HG03354 (cell line): ENCODE data around the gene IL1RAP.
A peak's percentile ranks its signal among the peaks of the same experiment; 100 is the strongest.

Experiments used
- ATAC-seq: cut with Tn5 transposase; IDR thresholded peaks from one replicate; pipeline ENCODE4 v1.9.1; 2021; ENCODE audit warnings: mild to moderate bottlenecking; ENCODE audit not compliant: unreplicated experiment, poor library complexity, severe bottlenecking

The IL1RAP gene

DNA sequence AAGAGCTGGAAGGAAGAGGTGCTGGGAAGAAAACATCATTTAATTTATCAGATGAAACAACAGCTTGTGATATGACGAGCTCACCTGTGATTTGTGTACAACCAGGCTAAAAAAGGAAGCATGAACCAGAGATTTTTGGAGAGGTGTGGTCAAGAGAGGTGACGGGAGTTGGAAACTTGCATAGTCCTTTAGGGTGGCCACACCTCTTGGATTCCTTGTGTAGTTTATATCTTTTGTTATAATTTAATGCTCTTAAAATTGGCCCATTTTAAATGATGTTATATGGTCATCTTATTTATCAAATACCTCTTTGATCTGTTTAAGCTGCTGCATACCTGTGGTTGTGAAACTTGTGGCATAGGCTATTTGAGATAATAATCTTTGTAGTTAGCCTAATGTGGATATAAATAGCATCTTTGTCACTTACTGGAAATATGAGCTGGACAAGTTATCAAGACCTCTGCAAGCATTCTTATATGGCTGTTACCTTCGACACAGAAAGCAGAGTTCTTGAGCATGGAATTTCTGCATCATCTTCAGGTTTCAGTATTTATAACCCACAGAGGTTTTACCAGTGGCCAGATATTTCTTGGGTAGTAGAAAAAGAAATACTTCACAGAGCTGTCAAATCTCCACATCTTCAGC lies 49.1 kb downstream of the IL1RAP start:
- ATAC-seq: no peak

DNA sequence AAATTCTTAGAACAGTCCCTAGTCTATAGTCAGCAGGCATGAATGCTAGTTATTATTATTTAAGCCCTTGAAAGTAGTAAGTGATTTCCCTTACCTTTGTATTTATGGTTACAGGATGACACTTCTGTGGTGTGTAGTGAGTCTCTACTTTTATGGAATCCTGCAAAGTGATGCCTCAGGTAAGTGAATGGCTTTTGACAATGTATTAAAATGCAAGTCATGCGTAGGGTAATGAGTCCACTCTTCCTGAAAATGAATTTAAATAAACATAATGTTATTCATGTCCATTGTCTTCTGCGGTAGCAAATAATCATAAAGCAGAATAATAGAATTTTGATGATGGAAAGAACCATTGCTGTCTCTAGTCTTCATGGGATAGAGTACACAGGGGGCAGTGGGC lies 50.3 kb downstream of the IL1RAP start:
- no peak for ATAC-seq

DNA sequence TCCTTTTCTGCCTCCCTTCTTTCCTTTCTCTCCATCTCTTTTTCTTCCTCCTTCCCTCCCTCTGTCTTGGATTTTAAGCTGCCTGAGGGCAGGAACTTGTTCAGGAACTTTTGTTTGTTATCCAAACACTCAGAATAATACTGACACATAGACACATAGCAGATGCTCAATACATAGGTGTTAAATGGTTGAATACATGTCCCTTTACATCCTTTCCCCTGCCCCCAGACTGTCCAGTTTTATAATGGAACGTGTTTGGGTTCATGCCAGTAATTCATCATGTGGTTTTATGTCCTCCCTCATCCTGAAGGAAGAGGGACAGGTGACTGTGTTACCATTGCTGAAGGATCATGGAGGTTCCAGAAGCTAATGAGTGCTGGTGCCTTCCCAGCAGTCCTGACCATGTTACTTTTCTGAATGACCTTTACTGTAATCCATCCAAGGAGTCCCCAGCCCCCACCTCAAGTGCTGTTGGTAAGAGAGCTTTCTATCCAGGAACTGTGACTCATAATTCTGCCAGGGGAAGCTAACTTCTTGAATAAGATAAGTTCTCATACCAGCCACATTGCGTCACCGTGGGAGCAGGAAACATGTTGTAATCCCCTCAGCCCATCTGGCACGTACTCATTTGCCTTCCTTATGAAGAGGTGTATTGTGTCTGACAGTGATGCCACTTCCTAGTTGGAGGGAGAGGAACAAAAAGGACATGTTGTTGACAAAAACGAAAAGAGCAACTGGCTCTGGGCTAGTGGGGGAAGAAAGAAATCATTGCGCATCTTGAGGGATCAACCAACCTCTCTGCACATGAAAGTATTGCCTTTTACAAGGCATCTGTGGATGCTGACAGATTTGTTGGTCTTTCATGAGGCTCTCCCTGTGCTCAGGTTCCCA lies 52.4 kb downstream of the IL1RAP start:
- ATAC-seq: peak; percentile 71

DNA sequence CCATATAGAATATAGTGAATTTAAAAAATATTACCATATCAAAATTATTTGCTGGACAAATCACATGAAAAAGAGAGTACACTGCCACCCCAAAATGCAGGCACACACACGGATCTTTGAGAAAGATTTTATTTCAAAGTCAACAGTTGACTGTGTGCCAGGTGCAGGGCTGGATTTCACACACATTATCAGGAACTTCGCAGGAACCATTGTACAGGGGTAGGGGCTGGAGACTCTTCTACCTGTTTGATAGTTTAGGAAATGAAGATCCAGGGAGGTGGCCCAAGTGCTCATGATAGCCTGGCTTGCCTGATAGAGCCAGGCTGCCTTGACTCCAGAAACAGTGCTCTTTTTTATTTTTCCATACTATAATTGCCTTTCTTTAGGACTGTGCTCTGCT lies 54.2 kb downstream of the IL1RAP start:
- no peak for ATAC-seq

DNA sequence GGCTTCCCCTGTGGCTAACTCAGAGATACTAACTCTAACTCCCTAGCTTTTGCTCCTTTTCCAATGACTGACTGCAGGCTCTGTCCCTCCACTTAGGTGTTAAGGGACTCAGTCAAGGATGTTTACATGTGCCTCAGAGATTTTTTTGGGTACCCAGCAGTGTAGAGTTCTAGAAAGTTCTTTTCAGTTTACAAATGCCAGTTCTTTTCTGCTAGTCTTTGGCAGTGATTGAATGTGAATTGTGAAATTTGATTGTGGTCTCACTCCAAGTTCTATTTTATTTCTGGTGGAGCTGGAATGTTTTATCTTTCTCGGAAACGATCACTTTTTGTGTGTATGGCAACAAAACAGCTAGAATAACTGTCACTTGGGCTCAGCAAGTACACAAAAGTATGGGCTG lies 60.6 kb downstream of the IL1RAP start:
- ATAC-seq: no peak

DNA sequence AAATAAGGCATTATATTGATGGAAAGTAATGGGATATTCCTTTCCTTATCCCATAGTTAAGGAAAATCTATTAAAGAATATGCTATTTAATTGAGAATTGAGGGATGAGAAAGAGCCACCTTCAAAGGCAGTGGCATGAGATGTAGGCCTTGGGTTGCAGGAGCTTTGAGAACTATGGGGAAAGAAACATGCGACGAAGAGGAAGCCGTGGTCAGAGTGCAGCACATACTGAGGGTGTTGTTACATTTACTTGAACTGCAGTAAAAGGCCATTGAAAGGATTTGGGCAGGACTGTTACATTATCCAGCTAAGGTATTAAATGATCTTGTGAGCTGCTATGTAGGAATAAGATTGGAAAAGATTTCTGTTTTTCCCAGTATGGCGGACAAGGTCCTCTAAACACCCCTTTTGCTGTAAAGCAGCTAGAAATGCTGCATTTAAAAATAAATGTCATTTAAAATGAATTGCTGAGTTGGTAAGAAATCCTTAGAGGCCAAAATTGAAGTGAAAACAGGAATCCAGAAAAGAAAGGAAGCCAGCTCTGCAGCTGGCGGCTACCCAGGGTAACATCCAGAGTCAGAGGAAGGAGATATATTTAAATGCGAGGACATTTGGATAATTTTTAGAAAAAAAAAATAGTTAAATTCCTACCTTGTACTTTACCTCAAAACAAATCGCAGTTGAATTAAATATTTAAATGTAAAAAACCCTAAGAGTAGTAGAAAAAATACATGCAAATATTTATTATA lies 61.7 kb downstream of the IL1RAP start:
- no peak for ATAC-seq

DNA sequence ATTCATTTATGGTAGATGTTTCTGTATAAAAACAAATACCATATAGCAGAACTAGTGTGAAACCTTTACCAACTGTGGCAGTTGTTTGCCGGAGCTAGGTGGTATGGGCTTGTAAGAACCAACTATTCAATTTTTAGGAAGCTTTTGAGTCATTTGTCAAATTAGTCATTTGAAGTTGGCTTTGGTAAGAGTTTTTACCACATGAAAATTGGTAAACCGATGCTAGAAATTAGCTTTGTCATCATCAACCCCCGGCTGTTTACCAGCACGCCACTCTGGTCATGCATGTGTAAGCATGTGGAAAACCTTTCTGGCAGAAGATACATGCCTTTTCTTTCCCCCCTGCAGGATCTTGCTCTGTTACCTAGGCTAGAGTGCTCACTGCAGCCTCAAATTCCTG lies 63.3 kb downstream of the IL1RAP start:
- no peak for ATAC-seq

DNA sequence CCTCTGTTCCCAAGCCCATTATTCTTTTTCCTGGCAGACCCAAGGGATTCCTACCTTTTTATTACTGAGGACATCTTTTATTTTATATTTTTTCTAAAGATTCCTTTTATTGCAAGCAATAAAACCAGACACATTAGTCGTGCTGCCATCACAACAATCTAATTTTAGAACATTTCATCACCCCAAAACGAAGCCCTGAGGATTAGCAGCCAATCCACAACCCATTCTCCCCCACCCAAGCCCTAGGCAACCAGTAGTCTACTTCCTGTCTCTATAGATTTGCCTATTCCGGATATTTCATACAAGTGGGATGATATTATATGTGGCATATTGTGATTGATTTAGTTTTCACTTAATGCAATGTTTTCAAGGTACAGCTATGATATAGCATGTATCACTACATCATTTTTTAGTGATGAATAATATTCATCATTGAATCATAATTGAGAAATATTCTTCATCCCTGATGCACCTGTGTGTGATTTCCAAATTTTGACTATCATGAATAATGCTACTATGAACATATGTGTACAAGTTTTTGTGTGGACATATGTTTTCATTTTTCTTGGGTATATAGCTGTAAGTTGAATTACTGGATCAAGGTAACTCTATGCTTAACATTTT lies 65.7 kb downstream of the IL1RAP start:
- ATAC-seq: no peak

DNA sequence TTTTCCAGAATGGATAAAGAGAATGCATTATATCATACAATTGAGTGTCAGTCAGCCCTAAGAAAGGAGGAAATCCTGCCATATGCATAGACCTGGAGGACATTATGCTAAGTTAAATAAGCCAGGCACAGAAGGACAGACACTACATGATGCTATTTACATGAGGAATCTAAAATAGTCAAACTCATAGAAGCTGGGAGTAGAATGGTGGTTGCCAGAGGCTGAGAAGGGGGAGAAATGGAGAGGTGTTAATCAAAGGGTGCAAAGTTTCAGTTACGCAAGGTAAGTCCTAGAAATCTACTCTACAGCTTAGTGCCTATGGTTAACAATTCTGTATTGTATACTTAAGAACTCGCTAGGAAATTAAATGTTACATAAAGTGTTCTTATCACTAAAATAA lies 66.5 kb downstream of the IL1RAP start:
- ATAC-seq: no peak

DNA sequence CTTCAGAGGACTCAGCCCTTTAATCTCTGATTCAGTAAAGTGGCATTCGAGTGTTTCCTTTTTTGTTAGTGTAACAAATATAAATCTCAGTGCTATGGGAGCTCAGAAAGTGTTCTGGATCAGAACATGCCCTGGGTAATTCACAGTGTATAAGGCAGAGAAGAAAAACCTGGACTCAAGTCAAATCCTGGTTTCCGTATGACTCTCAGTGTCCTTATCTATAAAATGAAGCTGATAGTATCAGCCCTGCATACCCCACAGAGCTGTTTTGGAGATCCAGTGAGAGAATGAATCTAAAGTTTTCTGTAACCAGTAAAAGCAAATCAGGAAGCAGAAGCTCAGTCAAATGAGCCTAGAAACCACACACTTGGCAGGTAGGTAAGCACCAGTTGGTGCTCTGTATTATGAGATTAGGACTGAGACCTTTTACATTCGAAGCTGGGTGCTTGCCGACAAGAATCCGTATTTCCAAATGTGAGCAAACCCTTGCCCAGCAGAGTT lies 67.2 kb downstream of the IL1RAP start:
- ATAC-seq: peak; percentile 60

DNA sequence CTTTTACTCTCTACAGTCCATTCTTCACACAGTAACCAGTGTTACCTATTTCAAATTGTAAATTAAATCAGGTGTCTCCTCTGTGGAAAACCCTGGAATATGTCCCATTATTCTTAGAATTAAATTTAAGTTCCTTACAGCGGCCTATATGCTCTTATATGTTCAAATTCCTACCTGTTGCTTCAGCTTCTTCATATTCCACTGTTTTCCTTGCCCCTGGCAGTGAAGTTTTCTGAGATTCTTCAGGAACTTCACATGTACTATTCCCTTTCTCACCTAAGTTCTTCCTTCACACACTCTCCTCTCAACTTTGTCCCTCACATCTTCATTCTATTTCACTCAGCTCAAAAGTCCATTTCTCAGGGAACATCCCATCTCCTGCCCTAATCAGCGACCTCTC lies 68.8 kb downstream of the IL1RAP start:
- no peak for ATAC-seq

DNA sequence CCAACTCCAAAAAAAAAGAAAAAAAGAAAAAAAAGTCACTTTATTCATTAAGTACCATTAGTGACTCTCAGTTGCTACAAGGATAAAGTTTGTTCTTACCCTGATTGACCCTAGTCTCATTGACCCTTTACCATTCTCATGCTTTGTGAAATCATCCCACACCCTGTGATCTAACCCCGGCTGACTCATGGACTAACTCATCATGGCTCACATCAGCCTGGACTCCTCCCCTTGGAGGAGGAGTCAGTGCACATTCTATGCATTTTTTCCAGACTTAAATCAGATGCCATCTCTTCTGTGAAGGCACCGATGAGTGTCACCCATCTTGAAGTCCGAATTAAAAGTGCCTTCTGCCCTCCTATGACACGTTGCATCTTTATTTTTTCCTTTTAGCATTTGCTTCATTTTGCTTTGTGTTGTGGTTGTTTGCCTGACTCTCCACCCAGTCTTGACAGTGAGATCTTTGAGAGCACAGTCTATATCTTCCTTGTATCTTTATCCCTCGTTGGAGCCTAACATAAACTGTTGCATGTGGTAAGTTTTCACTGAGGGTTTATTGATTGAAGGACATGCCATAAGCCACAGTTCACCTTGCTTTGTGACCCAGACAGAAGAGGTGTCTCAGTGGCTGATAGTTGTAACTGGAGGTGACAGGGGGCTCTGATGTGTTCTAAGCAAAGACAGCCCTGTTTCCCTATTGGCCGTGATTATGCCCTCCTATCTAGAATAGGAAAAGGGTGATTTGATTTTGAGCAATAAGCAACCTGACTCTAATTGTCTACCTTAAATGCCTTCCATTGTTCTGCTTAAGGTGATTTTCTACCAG lies 72.1 kb downstream of the IL1RAP start:
- peak; percentile 28 for ATAC-seq

DNA sequence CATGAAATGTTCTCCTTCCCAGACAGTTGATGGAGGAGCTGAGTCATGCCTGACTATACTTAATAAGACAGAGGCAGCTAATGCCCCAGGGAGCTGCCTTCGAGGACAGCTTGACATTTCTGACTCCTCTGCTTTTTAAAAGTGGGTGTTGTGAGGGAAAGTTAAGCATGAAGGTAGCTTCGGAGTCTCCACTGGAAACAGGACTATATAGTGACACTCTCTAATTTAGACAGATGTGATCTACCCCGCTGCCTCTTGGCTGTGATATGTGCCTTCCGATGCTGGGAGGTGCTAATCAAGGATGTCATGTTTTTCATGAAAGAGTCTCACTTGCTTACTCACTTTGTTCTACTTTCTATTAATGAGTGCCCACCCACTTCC lies 72.7 kb downstream of the IL1RAP start:
- ATAC-seq: peak; percentile 97

DNA sequence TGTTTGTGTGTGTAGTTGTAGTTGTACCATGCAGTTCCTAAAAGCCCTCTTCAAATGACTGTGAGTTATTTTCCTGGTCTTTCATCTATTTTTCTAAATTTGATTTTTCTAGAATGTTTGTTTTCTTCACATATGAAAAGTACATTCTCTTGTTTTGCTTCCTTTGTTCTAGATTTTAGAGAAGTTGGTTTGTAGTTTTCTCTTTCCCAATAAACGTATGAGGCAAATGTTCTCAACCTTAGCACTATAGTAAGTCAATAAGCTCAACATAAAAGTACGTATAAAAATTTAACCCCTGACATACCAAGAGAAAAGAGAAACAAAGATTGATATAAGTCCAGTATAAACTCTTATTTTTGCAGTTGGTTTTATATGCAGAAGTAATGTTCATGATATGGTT lies 74.7 kb downstream of the IL1RAP start:
- ATAC-seq: no peak

DNA sequence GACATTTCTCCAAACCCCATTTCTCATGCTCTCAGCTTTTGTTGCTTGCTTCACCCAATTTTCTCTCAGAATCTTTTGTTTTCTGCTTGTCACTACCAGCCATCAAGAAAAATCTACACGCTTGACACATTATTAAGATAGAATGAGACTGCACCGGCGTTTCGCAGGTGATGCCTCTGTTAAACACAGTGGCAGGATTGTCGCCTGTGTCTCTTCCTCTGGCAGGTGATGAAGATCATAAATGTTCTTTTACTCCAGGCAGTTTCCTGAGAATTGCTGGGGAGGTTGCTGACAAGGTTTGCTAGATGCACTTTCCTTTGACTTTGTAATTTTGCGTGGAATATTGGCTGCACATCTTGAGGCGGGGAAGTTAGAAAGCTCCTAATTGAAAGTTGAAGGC lies 75.4 kb downstream of the IL1RAP start:
- no peak for ATAC-seq

DNA sequence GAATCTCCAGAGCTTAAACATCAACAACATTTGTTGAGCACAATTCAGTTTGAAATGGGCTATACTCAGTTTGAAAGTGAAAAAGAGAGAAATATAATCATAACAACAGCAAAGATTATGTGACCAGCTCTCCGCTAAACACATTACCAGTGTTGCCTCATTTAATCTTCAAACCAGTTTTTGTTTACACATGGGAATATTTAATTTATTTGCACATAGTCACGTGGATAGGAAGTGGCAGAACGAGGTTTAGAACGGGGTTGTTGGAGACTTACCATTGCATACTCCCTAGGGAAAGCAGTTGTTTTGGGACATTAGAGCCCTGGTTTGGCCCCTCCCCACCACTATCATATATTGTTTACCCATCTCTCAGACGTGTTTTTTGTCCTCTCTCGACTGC lies 77.2 kb downstream of the IL1RAP start:
- no peak for ATAC-seq

DNA sequence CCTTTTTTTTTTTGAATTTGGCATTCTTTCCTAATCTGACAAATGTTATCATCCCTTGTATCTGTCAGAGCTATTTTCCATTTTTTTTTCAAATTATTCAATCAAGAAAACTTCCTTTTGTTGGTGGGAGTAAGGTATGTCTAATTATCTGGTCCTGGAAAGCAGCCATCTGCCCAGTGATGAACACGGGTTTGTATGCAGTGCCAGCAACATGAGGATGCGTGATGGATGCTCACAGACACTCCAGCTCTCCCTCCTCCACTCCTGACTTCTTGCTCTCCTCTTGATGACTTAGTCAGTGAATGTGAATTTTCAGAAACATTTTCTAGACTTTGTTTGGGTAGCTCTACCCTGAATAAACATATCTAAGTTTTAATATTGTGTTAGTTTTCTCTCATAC lies 79.2 kb downstream of the IL1RAP start:
- no peak for ATAC-seq

DNA sequence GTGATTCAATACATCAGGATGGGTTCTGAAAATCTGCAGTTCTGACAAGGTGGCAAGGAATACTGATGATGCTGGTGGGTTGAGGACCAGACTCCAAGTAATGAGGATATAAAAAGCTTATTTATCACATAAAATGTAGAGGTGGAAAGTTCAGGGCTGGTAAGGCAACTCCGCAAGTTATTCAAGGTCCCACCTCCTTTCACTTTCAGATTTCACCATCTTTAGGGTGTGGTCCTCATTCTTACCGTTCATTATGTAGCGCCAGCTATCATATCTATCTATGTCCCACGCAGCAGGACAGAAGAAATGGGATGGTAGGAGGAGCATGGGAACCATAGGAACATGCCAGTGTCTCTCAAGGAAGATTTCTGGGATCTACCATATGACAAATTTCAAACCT lies 80.3 kb downstream of the IL1RAP start:
- ATAC-seq: no peak

DNA sequence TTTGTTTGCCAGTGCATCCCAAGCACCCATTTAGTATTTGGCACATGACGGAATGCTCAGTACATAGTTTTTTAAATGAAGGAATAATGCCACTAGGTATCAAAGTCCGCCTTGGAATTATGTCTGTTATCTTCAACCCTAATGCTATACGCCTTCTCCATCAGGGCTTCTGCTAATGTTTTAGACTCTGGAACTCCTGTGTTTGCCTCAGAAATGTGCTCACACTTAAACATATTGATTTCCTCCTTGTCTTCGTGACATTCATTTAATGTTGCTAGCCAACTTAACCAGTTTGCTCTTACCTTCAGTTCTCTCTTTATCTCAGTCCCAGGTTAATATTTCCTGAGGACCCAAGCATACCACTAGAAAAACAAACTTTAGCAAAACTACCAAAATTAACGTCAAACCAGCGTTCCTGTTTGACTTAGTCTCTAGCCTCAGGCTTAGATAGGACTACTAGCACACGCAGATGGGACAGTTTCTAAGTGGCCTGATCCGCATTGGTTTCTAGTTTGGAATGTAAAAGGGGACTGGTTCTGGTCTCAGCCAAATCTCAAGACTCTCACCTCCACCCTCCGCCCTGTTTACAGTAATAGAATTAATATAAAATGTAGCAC lies 81.4 kb downstream of the IL1RAP start:
- ATAC-seq: no peak
